PC-3 (cell line): ENCODE measurements around the gene NINJ2. TPM values are rescaled to one million over a fixed set of nuclear protein-coding genes. Genes with fewer than 3 reads are reported as not detected.

Source experiments
- ATAC-seq: fragments of 200-7000 bp; cut with Tn5 transposase; 2 replicates; pipeline ENCODE4 v1.9.1; 2020; ENCODE audit warnings: mild to moderate bottlenecking, moderate library complexity
- BruUV-seq: library from RNA; stranded (reverse); fragments of 400-500 nt; replicated peaks from 2 replicates; lab custom pipeline; 2021; lab: Mats Ljungman, UMichigan
- CTCF ChIA-PET: fragments of 300-600 bp; sonication (Branson Sonifier 250); formaldehyde crosslinking; loops from one replicate; lab custom pipeline; 2022; ENCODE audit warnings: antibody characterized with exemption; lab: Charles Lee
- POLR2A ChIA-PET: fragments of 300-600 bp; sonication (Branson Sonifier 250); formaldehyde crosslinking; loops from one replicate; lab custom pipeline; 2022; ENCODE audit warnings: antibody characterized with exemption; ENCODE audit not compliant: unreplicated experiment; lab: Charles Lee
- DNase-seq: peaks from one replicate; pipeline ENCODE4 v3.0.0-alpha.2; 2015
- H2AFZ ChIP-seq: fragments of 300-600 bp; sonication (generic); 2 replicates; pipeline ENCODE4 v1.6.0; 2016; ENCODE audit warnings: antibody characterized with exemption, low read length
- H3F3A ChIP-seq: fragments of 300-600 bp; sonication (generic); one replicate; pipeline ENCODE4 v1.6.0; 2017; ENCODE audit warnings: antibody characterized with exemption, low read length, control low read depth, mild to moderate bottlenecking; ENCODE audit not compliant: unreplicated experiment
- H3K27ac ChIP-seq: fragments of 300-600 bp; sonication (generic); 2 replicates; pipeline ENCODE4 v1.5.1; 2016; ENCODE audit warnings: mild to moderate bottlenecking, low read length
- H3K27me3 ChIP-seq: fragments of 300-600 bp; sonication (generic); 2 replicates; pipeline ENCODE4 v1.6.1; 2016; ENCODE audit warnings: low read length, mixed read lengths
- H3K36me3 ChIP-seq: fragments of 300-600 bp; sonication (generic); 2 replicates; pipeline ENCODE4 v1.6.1; 2016; ENCODE audit warnings: low read depth, mixed run types, low read length, mixed read lengths
- H3K4me1 ChIP-seq: fragments of 300-600 bp; sonication (generic); 2 replicates; pipeline ENCODE4 v1.5.1; 2016; ENCODE audit warnings: low read length; ENCODE audit not compliant: insufficient read depth
- H3K4me2 ChIP-seq: fragments of 300-600 bp; sonication (generic); 2 replicates; pipeline ENCODE4 v1.6.0; 2016; ENCODE audit warnings: low read length
- H3K4me3 ChIP-seq: fragments of 300-600 bp; sonication (generic); 2 replicates; pipeline ENCODE4 v1.5.1; 2016; ENCODE audit warnings: mild to moderate bottlenecking, low read length, mixed read lengths
- H3K79me2 ChIP-seq: fragments of 300-600 bp; sonication (generic); 2 replicates; pipeline ENCODE4 v1.6.1; 2017; ENCODE audit warnings: low read length, mixed read lengths
- H3K9ac ChIP-seq: fragments of 300-600 bp; sonication (generic); 2 replicates; pipeline ENCODE4 v1.6.0; 2016; ENCODE audit warnings: mild to moderate bottlenecking, low read length
- H3K9me2 ChIP-seq: fragments of 300-600 bp; sonication (generic); replicated peaks from 2 replicates; pipeline ENCODE4 v1.6.1; 2016; ENCODE audit warnings: mixed run types, low read length, mixed read lengths
- H3K9me3 ChIP-seq: fragments of 300-600 bp; sonication (generic); 2 replicates; pipeline ENCODE4 v1.6.1; 2016; ENCODE audit warnings: low read length, mixed read lengths
- H4K20me1 ChIP-seq: fragments of 300-600 bp; sonication (generic); 2 replicates; pipeline ENCODE4 v1.6.1; 2016; ENCODE audit warnings: low read length, mixed read lengths
- EZH2 ChIP-seq: fragments of 300-600 bp; sonication (generic); IDR thresholded peaks from one replicate; pipeline ENCODE4 v1.6.1; 2017; ENCODE audit warnings: antibody characterized with exemption, mild to moderate bottlenecking, low read length; ENCODE audit not compliant: unreplicated experiment
- EZH2phosphoT487 ChIP-seq: fragments of 300-600 bp; sonication (generic); IDR thresholded peaks from 2 replicates; pipeline ENCODE4 v1.6.1; 2018; ENCODE audit warnings: mild to moderate bottlenecking, antibody characterized with exemption, low read length, borderline replicate concordance
- intact Hi-C: fragments of 100-400 bp; cut with micrococcal nuclease; formaldehyde crosslinking; loops from 2 replicates; pipeline ENCODE4 v1.9.0; 2023
- total RNA-seq: library from RNA; depleted of rRNA; stranded (reverse); fragments of >200 nt; gene quantifications from 2 replicates; pipeline ENCODE4 v1.2.3, GENCODE V29; 2014
- TF ChIP-seq, protein P1 (sequence below): fragments of 300-600 bp; sonication (generic); conservative IDR thresholded peaks from 2 replicates; pipeline ENCODE4 v1.5.1; 2017; ENCODE audit warnings: antibody characterized with exemption, low read depth, mild to moderate bottlenecking, low read length

NINJ2 gene
- total RNA-seq, 1 experiment from 2014 or later: not detected

DNA sequence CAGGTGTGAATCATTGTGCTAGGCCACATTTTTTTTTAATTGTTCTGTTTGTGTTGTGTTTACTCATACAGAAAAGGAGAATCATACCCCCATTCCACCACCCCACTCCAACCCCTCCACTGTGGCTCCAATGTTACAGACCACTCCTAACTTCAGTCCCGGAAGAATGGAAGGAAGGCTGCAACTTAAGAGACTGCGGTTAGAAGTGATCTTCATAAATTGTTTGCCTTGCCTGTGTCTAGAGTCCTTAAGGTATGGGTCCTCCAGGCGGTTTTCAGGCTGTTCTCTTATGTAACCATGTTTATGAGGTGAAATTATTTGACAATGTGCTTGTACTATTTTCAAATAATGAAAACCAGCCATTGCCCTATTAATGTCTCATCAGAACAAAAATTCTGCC lies 22.5 kb downstream of the NINJ2 start:
- H3K79me2 ChIP-seq: no peaks in the 10 kb centered on the region
- no peak overlapping the region for H3K9ac ChIP-seq
- ChIA-PET POLR2A (no interaction called here), CTCF (interaction anchor here (0.6 kb wide), 1 partner anchor 20 kb away, joined by 3 read pairs; no protein-coding TSS in a partner anchor)
- BruUV-seq: no TSS peak
- no peak for ATAC-seq
- no peak overlapping the region for H3K27ac ChIP-seq
- H2AFZ ChIP-seq: no peak overlapping the region
- no peaks in the 10 kb centered on the region for H4K20me1 ChIP-seq
- TF ChIP-seq EZH2phosphoT487 (no peak), EZH2 (no peak)
- TF ChIP-seq, protein P1, sequence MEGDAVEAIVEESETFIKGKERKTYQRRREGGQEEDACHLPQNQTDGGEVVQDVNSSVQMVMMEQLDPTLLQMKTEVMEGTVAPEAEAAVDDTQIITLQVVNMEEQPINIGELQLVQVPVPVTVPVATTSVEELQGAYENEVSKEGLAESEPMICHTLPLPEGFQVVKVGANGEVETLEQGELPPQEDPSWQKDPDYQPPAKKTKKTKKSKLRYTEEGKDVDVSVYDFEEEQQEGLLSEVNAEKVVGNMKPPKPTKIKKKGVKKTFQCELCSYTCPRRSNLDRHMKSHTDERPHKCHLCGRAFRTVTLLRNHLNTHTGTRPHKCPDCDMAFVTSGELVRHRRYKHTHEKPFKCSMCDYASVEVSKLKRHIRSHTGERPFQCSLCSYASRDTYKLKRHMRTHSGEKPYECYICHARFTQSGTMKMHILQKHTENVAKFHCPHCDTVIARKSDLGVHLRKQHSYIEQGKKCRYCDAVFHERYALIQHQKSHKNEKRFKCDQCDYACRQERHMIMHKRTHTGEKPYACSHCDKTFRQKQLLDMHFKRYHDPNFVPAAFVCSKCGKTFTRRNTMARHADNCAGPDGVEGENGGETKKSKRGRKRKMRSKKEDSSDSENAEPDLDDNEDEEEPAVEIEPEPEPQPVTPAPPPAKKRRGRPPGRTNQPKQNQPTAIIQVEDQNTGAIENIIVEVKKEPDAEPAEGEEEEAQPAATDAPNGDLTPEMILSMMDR: no peak
- no peaks in the 10 kb centered on the region for H3K9me2 ChIP-seq
- no peak overlapping the region for H3K4me3 ChIP-seq
- H3F3A ChIP-seq: no peaks in the 10 kb centered on the region
- no peaks in the 10 kb centered on the region for H3K9me3 ChIP-seq
- H3K36me3 ChIP-seq: no peaks in the 10 kb centered on the region
- no peaks in the 10 kb centered on the region for H3K27me3 ChIP-seq
- intact Hi-C loops: no loop called here
- peaks cover 17% of the 10 kb centered on the region for H3K4me1 ChIP-seq
- no peak overlapping the region for H3K4me2 ChIP-seq
- DNase-seq: no peak

DNA sequence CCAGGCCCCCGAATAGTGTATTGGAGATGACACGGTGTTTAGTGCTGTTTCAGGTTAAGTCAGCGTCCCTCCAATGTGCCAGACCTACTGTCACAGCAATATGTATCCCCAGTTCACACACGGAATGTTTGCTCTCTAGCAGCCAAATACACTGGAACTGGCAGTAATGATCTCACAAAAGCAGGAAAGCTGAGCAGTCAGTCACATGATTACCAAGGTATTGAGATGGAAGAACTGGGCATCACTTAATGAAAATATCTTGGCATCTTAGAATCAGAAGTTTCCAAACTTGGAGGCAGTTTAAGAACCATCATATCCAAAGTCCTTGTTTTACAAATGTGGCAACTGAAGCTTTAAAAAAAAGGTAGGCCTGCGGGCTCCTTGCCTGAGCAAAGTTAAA lies 23.3 kb downstream of the NINJ2 start:
- no peak overlapping the region for H3K9ac ChIP-seq
- BruUV-seq: no TSS peak
- H3K9me2 ChIP-seq: no peaks in the 10 kb centered on the region
- H3K79me2 ChIP-seq: no peaks in the 10 kb centered on the region
- H2AFZ ChIP-seq: no peak overlapping the region
- intact Hi-C loops: no loop called here
- H3F3A ChIP-seq: no peaks in the 10 kb centered on the region
- TF ChIP-seq, protein P1: no peak
- TF ChIP-seq EZH2phosphoT487 (no peak), EZH2 (no peak)
- H3K4me3 ChIP-seq: no peak overlapping the region
- no peak overlapping the region for H3K4me2 ChIP-seq
- POLR2A ChIA-PET: no interaction called here
- no peak overlapping the region for H3K27ac ChIP-seq
- CTCF ChIA-PET: no interaction called here
- H3K4me1 ChIP-seq: peaks cover 9% of the 10 kb centered on the region
- H4K20me1 ChIP-seq: no peaks in the 10 kb centered on the region
- no peaks in the 10 kb centered on the region for H3K27me3 ChIP-seq
- no peaks in the 10 kb centered on the region for H3K36me3 ChIP-seq
- DNase-seq (no peak), ATAC-seq (no peak)
- no peaks in the 10 kb centered on the region for H3K9me3 ChIP-seq

DNA sequence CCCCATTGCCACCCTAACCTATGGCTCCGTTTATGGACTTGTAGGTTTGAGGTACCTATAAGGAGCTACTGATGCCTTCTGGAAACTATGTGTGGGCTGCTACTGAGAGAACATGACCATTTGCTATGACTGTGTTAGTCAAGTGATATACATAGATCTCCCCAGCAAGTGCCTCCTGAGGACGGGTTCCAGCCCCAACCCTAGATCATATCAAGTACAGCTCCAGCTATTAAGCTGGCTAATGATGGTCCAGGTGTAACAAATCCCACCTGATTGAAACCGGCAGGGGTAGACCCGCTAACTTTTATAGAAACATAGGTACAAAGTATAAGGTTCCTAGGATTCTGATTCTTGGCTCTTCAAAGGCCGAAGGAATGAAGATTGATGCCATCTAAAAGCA lies 23.7 kb downstream of the NINJ2 start:
- no peak overlapping the region for H2AFZ ChIP-seq
- intact Hi-C loops: no loop called here
- POLR2A ChIA-PET: no interaction called here
- no peaks in the 10 kb centered on the region for H3K79me2 ChIP-seq
- H3K4me2 ChIP-seq: no peak overlapping the region
- no TSS peak for BruUV-seq
- H3K27ac ChIP-seq: no peak overlapping the region
- no peaks in the 10 kb centered on the region for H3K9me3 ChIP-seq
- H3K9ac ChIP-seq: no peak overlapping the region
- H3K4me3 ChIP-seq: no peak overlapping the region
- CTCF ChIA-PET: no interaction called here
- DNase-seq (no peak), ATAC-seq (no peak)
- no peaks in the 10 kb centered on the region for H3K9me2 ChIP-seq
- TF ChIP-seq EZH2phosphoT487 (no peak), EZH2 (no peak)
- TF ChIP-seq, protein P1: no peak
- no peaks in the 10 kb centered on the region for H3K36me3 ChIP-seq
- H3K27me3 ChIP-seq: no peaks in the 10 kb centered on the region
- no peaks in the 10 kb centered on the region for H4K20me1 ChIP-seq
- H3F3A ChIP-seq: no peaks in the 10 kb centered on the region
- peaks cover 5% of the 10 kb centered on the region; the same call in 1 of the 2 replicates for H3K4me1 ChIP-seq
